T-helper 2 cell treated with Interferon-gamma antibody and Interleukin-4, amounts not matched to agents 100 ng/mL and 5 ng/mL, for 36 hours (primary cell): ENCODE data around the gene SNRPE. TPM values are rescaled to one million over a fixed set of nuclear protein-coding genes. Genes with fewer than 3 reads are reported as not detected.
"Not testable (repeated sequence)": the region's sequence is repeated elsewhere in the genome, so short reads cannot be mapped to it uniquely, and the experiment has no call there.

Experiments
- intact Hi-C: fragments of 100-400 bp; cut with micrococcal nuclease; formaldehyde crosslinking; loops from one replicate; pipeline ENCODE4 v1.15.1; 2023
- total RNA-seq: library from RNA; stranded (reverse); gene quantifications from 2 replicates; pipeline ENCODE4 v1.2.3, GENCODE V29; 2022

Gene SNRPE
- total RNA-seq = 177 and 179 TPM in 2 replicates

DNA sequence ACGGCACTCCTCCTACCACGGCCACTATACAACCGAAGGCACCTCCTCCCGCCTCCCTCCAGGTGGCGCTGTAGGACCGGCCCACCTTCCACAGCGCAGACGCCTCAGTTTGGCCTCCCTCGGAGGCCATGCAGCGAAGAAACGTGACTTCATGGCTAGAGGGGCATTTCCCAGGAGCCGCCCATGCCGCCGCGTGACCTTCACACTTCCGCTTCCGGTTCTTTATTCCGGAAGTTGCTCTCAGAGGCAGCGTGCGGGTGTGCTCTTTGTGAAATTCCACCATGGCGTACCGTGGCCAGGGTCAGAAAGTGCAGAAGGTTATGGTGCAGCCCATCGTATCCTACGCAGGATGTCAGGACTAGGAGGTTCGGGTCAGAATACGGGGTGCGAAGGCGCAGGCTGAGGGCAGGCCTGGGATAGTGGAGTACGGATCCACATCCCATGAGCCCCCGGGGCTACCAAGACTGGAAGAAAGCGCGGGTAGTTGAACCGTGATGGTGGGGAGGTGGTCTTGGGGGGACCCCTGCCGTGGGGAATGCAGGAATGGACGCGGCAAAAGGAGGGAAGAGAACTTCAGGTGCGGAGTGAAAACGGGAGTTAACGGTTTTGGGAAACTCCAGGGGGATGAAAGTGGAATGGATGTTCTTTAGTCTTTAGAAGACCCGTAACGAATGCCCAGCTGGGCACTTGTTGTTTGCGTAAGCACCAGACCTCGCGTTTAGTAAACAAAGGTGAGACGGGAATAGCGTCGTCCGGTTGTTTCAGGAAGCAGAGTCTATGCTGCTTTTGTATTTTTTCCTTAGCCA is at the start of gene SNRPE:
Gene SNRPE, plus strand, starts transcription at position 221 of the 806 bp plus-strand sequence. Its CDS starts 61 bp downstream, at position 282.
- intact Hi-C loops = loop anchor here (1.0 to 5.0 kb wide), 8 partner anchors 66 to 655 kb away; partner anchors contain the start of genes ATP2B4, MDM4, PPP1R15B and ZBED6

DNA sequence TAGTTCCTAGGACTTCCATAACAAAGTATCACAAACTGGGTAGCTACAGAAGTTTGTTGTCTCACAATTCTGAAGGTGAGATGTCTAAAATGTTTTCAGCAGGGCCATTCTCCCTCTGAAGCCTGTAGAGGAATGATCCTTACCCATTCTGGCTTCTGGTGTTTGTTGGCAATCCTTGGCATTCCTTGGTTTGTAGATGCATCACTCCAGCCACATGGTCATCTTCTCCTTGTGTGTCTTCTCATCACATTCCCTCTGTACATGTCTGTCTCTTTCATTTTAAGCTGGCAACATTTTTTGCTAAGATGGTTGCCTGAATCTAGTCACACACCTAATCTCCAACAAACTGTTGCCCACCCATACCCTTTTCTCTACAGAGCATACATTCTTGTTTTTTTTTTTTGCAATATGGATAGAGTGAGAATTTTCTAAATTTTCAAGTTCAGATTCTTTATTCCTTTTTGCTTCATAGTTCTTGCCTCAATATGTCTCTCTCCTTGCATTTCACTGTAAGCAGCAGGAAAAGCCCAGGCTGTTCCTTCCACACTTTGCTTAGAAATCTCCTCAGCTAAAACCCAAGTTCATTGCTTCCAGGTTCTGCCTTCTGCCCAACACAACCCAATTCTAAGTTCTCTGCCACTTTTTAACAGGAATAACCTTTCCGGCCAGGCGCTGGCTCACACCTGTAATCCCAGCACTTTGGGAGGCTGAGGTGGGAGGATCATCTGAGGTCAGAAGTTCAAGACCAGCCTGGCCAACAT is 47.6 kb upstream of the SNRPE start:
- intact Hi-C loops = no loop called here

DNA sequence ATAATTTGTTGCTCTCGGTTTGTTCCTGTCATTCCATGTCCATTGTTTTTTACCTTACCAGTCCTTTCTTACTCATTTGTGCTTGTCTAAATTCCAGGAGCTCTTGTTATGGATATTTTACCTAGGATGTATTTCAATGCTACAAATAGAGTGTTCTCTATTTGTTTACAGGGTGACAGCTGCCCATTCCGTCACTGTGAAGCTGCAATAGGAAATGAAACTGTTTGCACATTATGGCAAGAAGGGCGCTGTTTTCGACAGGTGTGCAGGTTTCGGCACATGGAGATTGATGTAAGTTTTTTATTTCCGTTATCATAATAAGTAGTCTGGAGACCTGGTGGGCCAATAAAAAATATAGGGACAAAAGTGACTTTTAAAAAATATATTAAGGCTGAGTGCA is 43.0 kb upstream of the SNRPE start:
- intact Hi-C loops = no loop called here

DNA sequence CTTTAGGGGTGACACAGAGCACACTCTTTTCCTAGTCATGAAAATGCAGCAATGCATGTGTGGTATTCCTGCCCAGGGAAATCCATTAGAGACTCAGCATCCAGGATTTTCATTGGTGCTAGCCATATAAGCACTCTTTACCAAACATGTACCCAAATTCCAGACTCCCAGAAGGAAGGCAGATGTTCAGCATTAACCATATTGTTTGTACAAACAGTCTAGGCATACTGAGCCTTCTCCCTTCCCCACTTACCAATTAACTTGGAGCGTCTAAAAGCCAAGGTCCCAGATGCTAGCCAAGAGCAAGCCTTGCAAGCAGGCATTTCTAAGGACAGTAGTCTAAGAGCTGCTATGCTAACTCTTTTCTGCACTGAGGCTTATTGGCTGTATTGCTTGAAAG is 38.1 kb upstream of the SNRPE start:
- intact Hi-C loops = no loop called here

DNA sequence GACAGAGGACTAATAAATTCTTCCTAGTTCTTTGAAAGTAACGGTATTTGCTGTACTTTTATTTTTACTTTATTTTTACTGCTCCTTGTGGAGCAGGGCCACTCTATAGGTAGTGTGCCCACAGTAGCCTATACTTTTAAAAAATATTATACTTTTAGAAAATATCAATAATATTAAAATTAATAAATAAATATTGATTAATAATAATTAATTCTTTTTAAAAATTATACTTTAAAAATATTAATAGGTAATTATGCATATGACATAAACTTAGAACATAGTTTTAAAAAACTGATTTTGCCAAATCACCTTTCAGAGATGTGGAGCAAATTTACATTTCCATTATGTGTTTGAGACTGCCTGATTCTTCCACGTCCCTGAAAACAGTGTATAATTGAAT is 35.2 kb upstream of the SNRPE start:
- intact Hi-C loops = no loop called here

DNA sequence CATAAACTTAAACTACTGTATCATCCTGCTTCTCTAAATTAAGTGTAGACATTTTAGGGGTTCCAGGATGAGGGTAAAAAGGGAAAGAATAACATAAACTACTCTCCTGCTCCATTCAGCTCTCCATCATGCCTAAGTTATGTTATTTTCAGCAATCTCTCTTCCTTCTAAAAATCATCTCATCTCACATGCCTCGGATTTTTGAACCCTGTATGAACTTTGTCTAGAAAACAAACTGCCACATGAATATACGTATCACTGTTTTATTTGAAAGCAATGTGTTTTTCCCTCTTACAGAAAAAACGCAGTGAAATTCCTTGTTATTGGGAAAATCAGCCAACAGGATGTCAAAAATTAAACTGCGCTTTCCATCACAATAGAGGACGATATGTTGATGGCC is 33.4 kb upstream of the SNRPE start:
- intact Hi-C loops = no loop called here

DNA sequence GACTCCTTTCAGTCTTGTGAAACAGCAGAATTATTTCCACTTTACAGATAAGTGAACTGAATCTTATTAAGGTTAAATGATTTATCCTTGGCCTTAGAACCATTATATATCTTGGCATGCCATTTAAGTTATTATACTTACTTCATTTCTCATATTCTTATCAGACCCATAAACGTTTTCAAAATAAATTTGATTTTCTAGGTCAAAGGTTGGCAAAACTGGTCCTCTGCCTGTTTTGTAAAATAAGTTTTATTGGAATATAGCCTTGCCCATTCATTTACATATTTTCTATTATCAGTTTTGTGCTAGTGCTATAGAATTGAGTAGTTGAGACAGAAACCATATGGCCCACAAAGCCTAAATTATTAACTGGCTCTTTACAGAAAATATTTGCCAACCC is 32.9 kb upstream of the SNRPE start:
- intact Hi-C loops = no loop called here

DNA sequence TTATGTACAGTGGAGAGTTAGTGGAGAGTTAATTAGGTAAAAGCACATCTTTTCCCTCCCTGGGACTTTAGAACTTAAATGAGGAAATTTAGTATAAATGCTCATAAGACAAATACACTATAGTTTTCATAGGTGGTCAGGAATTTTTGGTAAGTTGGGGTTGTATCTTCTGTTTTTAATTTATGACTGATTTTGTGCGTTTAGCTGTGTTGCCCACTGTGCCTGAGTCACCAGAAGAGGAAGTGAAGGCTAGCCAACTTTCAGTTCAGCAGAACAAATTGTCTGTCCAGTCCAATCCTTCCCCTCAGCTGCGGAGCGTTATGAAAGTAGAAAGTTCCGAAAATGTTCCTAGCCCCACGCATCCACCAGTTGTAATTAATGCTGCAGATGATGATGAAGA is 32.2 kb upstream of the SNRPE start:
- intact Hi-C loops = not testable (repeated sequence)

DNA sequence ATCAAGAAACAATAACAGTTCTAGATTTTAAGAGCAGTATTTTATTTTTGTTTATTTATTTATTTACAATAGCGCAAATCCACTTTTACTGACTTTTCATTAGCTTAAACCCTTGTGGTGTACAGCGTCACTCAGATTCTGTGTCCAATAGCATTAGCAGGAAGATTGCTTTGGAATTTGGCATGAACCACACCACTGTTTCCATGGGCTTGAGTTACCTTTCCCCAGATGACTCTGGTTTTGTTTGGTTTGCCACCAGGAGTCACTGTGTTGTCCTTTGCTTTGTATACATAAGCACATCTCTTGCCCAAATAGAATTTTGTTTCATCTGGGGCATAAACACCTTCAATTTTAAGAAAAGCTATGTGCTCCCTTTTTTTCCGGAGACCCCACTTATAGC is 25.9 kb upstream of the SNRPE start:
- intact Hi-C loops = no loop called here

DNA sequence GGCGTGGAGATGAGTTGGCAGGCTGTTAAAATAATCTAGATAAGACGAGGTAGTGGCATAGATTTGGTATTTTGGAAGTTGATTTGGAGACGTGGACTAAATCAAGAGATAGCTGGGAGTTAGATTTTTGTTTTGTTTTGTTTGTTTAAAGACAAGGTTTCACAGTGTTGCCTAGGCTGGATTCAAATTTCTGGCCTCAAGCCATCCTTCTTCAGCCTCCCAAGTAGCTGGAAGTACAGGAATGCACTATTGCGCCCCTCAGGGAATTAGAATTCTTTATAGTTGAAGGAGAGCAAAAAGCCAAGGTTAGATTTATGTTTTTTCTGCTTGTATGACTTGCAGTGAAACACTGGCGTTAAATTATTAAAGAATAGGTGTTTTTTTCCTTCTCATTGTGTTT is 22.3 kb upstream of the SNRPE start:
- intact Hi-C loops = no loop called here

DNA sequence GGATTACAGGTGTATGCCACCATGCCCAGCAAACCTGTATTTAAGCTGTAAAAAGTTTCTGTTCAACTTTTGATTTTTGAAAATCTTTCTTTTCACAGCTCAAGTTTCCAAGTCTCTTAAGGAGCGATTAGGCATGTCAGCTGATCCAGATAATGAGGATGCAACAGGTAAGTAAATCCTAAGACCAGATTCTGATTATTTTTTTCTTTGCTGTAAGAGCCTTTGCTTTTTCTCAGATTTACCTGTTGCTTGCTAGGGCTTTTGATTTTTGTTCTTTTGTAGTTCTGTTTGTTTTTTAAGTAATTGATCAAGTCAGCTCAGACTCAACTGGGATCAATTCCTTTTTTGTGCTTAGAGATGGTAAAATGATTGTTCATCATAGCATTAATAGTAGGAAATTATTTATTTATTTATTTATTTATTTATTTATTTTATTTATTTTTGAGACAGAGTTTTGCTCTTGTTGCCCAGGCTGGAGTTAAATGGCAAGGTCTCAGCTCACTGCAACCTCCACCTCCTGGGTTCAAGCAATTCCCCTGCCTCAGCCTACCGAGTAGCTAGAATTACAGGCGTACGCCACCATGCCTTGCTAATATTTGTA is 21.1 kb upstream of the SNRPE start:
- intact Hi-C loops = no loop called here

DNA sequence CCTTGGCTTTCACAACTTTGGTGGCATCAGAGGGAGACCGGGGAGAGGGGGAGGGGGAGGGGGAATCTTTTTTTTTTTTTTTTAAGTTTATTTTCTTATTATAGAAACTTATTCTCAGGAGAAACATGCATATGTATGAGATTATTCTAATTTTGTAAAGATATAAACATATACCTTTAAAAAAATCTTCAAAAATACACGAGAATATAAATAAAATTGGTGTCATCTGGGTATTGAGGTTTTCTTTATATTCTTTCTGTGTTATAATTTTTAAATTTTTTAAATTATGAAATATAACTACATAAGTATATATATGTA is 18.9 kb upstream of the SNRPE start:
- intact Hi-C loops = no loop called here

DNA sequence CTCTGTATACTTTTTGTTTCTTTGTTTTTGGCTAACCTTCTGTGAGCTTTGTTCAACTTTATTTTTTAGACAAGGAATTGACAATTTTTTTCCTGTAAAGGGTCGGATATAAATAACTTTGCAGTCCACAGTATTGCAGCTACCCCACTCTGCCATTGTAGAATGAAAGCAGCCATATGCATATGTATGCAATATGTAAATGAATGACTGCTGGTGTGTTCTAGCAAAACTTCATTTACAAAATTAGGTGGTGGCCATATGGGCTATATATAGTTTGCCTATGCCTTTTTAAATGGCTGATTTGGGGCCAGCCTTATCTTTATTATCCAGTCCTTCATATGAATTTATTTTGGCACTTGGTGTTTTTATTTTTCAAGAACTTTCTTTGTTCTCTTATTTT is 18.0 kb upstream of the SNRPE start:
- intact Hi-C loops = no loop called here

DNA sequence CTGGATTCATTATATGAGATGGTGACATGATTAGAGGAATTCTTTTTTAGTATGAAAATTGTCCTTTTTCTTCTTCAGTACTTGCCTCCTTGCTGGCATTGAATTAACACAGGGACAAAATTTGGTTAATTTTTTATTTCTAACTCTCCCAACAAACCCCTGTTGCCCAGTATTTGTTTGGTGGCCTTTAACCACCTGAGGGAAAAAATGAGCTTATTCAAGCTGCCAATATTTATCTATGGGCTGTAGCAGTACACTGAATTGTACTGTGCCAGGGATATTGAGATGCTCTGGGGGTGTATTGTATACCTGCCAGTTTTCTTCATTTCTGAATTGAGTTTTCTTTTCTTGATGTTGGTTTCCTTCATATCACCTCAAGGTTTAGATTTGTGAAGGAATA is 8.3 kb upstream of the SNRPE start:
- intact Hi-C loops = not testable (repeated sequence)

DNA sequence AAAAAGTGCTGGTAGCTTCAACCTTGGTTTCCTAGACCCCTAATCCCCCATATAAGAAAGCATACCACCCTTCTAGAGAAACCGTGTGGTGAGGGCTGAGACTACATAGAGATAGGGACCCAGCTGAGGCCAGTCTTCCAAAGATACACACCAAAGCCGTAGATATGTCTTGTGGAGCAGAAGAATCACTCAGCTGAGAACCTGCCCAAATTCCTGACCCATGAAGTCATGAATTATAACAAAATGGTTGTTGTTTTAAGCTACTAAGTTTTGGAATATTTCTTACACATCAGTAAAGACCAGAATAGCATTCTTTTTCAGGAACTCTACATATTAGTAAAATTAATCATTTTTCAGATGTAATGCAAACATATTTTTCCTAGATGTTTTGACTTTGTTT is 3.3 kb upstream of the SNRPE start:
- intact Hi-C loops = no loop called here

DNA sequence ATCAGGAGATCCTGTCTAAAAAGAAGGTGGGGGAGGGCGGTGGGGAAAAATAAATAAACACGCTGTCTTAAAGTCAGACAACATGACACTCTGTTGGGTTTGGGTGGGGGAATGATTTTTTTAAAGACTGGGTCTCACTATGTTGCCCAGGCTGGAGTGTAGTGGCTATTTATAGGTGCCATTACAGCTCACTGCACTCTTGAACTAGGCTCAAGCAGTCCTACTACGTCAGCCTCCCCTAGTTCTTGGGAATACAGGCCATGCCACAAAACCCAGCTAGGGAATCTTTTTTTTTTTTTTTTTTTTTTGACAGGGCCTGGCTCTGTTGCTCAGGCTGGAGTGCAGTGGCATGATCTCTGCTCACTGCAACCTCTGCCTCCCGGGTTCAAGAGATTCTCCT is 2.4 kb upstream of the SNRPE start:
- intact Hi-C loops = no loop called here

DNA sequence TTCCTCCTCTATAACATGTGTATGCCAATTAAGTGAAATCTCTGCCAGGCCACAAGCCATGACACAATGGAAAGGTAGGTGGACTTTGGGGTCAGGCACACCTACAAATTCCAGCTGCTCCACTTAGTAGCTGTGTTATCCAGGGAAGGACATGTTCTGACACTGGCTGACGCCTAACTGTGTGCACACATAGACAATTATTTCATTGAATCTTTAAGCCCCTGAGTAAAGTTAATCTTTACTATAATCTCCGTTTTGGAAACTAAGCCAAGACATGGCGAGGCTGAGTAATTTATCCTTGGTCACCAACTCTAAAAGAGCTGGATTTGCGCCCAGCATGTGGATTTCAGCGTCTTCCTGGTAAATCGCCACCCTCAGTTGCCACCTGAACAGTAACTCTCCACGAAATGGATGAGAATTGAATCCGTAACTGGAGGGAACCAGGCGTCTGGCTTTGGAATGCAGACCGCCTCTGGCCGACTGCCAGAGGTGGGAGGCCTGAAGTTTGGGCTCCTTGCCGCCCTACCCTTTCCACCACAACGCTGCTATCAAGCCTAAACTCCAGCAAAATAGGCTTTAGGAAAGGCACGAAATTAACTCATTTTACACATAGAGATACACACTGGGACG is 888 bp upstream of the SNRPE start:
- intact Hi-C loops = loop anchor here (1.0 to 5.0 kb wide), 8 partner anchors 65 to 656 kb away; partner anchors contain the start of genes ATP2B4, MDM4, PPP1R15B and ZBED6

DNA sequence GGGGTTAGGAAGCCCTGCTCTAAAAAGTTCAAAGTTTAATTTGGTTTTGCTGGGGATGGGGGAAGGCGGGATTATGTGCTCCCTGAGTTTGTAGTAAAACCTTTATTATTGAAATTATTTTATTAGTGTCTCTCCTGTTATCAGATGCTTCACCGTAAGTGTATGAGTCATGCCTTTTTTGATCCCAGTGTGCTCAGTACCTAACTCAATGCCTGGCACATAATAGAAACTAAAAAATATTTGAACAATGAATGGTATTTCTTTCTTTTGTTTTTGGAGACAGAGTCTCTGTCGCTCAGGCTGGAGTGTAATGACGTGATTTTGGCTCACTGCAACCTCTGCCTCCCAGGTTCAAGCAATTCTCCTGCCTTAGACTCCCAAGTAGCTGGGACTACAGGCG is 6.4 kb downstream of the SNRPE start:
- intact Hi-C loops = no loop called here

DNA sequence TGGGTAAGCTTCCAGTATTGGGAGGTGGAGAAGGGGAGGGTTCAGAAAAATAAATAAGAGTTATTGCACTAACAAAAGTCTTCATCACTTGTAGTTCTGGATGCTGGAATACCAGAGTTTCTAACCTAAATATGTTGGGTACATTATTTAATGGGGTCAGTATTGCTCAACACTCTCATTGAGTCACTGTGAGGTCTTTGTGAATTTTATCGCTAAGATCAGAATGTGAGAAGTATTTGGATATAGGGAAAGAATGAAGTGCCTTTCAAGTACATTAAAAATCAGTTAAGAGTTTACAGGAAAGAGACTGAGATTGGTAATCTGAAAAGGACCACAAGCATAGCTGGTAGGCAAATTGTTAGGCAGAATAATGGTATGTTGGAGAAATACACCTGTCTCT is 8.8 kb downstream of the SNRPE start:
- intact Hi-C loops = no loop called here

DNA sequence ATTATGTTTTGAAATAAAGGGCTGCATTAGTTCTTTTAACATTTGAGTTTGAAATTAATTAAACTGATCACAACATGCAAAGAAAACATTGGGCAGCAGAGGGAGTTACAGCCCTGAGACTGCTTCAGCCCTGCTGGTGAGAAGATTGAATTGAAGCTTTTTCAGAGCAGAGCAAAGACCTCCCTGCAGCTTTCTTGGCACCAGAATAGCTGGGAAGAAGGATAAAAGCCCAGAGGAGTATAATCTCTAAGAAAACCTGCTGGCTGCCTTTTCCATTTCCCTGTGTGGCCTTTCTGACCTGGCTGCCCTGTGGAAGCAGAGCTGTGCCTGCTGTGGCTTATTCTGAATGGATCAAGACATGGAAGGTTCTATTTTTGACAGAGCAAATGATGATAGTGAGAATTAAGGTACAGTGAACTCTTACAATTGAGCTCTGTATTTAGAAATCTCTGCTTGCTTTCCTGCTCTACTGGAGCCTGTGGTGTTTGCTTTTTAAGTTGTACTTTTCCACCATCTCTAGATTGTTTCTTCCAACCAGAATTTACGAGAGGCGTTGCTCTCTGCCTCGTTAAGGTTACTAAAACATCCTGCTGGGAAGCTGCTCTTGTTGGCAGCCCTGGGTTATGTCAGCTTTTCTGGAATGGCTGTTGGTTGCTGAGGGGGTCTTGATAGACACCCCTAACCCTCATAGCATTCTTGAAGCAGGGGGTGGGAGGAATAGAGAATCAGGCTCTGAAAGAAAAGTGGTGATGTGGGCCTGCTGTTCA is 9.9 kb downstream of the SNRPE start:
- intact Hi-C loops = no loop called here

DNA sequence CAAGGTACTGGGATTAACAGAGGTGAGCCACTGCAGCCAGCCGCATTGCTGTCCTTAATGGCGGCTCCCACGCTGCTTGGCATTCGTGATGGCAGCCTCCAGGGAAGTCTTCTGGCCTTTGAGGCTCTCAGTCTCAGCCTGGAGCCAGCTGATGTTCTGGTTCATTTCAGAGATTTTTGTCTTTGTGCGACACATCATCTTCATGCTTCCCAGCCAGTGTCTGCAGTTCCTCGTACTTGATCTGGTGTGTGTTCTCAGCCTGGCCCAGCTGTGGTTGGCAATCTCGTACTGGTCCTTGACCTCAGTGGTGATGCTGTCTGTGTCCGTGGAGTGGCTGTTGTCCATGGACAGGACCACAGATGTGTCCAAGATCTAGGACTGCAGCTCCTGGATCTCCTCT is 11.7 kb downstream of the SNRPE start:
- intact Hi-C loops = no loop called here
